GM23248 (cell line): ENCODE data around the gene SPOCD1. TPM values are rescaled to one million over a fixed set of nuclear protein-coding genes. Genes with fewer than 3 reads are reported as not detected.

Experiments
- DNase-seq: peaks from one replicate; pipeline ENCODE4 v3.0.0-alpha.2; 2015
- H2AFZ ChIP-seq: fragments of 200-600 bp; sonication (generic); 2 replicates; pipeline ENCODE4 v1.6.1; 2016; ENCODE audit warnings: antibody characterized with exemption
- H3F3A ChIP-seq: fragments of 200-600 bp; sonication (generic); 2 replicates; pipeline ENCODE4 v1.6.1; 2016; ENCODE audit warnings: mild to moderate bottlenecking, antibody characterized with exemption, mixed run types; ENCODE audit not compliant: insufficient read depth
- H3K27ac ChIP-seq: fragments of 200-600 bp; sonication (generic); 2 replicates; pipeline ENCODE4 v1.5.1; 2016; ENCODE audit warnings: mild to moderate bottlenecking
- H3K27me3 ChIP-seq: fragments of 200-600 bp; sonication (generic); replicated peaks from 2 replicates; pipeline ENCODE4 v1.6.1; 2016; ENCODE audit warnings: mild to moderate bottlenecking; ENCODE audit not compliant: insufficient read depth
- H3K36me3 ChIP-seq: fragments of 200-600 bp; sonication (generic); 2 replicates; pipeline ENCODE4 v1.6.1; 2016; ENCODE audit warnings: low read depth, mild to moderate bottlenecking
- H3K4me1 ChIP-seq: fragments of 200-600 bp; sonication (generic); 2 replicates; pipeline ENCODE4 v1.6.1; 2016; ENCODE audit warnings: mild to moderate bottlenecking; ENCODE audit not compliant: insufficient read depth
- H3K4me2 ChIP-seq: fragments of 200-600 bp; sonication (generic); one replicate; pipeline ENCODE4 v1.6.1; 2016; ENCODE audit warnings: mild to moderate bottlenecking; ENCODE audit not compliant: unreplicated experiment
- H3K4me3 ChIP-seq: fragments of 200-600 bp; sonication (generic); 2 replicates; pipeline ENCODE4 v1.5.1; 2016; ENCODE audit warnings: mild to moderate bottlenecking
- H3K79me2 ChIP-seq: fragments of 200-600 bp; sonication (generic); 2 replicates; pipeline ENCODE4 v1.6.1; 2016; ENCODE audit warnings: mild to moderate bottlenecking; ENCODE audit not compliant: insufficient read depth
- H3K9ac ChIP-seq: fragments of 200-600 bp; sonication (generic); 2 replicates; pipeline ENCODE4 v1.6.1; 2016; ENCODE audit warnings: mild to moderate bottlenecking
- H3K9me2 ChIP-seq: fragments of 200-600 bp; sonication (generic); 2 replicates; pipeline ENCODE4 v1.6.1; 2016; ENCODE audit warnings: mixed run types, mild to moderate bottlenecking, moderate library complexity; ENCODE audit not compliant: insufficient read depth
- H3K9me3 ChIP-seq: fragments of 200-600 bp; sonication (generic); one replicate; pipeline ENCODE4 v1.6.1; 2017; ENCODE audit warnings: low read depth
- H4K20me1 ChIP-seq: fragments of 200-600 bp; sonication (generic); 2 replicates; pipeline ENCODE4 v1.6.0; 2016; ENCODE audit not compliant: insufficient read depth
- EZH2 ChIP-seq: fragments of 200-600 bp; sonication (generic); IDR thresholded peaks from 2 replicates; pipeline ENCODE4 v1.6.1; 2018; ENCODE audit warnings: antibody characterized with exemption, mild to moderate bottlenecking; ENCODE audit not compliant: insufficient read depth, poor library complexity, severe bottlenecking
- EZH2phosphoT487 ChIP-seq: fragments of 200-600 bp; sonication (generic); IDR thresholded peaks from 2 replicates; pipeline ENCODE4 v1.6.1; 2018; ENCODE audit warnings: antibody characterized with exemption, moderate library complexity, mild to moderate bottlenecking, low read depth; ENCODE audit not compliant: insufficient read depth
- WGBS, 2 experiments: methylation state at CpG; one replicate each; pipeline ENCODE4 v1.1.6; 2015 to 2017; ENCODE audit warnings: low lambda C conversion rate in 2 of 2, low coverage in 1 of 2; ENCODE audit errors: missing lambda C conversion rate in 2 of 2; 5-methylcytosine and 5-hydroxymethylcytosine counted together
- in situ Hi-C: fragments of 300-500 bp; cut with MboI; formaldehyde crosslinking; loops from 2 replicates; pipeline ENCODE4 v1.15.0; 2020
- polyA plus RNA-seq: library from polyadenylated mRNA; unstranded; fragments of >200 nt; fragmentation: Nextera tagmentation; extraction: Ambion mirVana; gene quantifications from 2 replicates; pipeline ENCODE4 v1.2.1, GENCODE V29; 2016
- total RNA-seq: library from RNA; depleted of rRNA; stranded (reverse); fragments of >200 nt; shearing (Covaris generic); gene quantifications from 2 replicates; pipeline ENCODE4 v1.2.3, GENCODE V29; 2014; rRNA removed

The SPOCD1 gene
- total RNA-seq: 36.8 and 43.0 TPM in 2 replicates
- 27.8 and 27.9 TPM in 2 replicates for polyA plus RNA-seq

- no peaks in the 10 kb centered on the region for H3F3A ChIP-seq
- H3K36me3 ChIP-seq: no peaks in the 10 kb centered on the region
- 30 to 31% methylated on average over 22 to 23 of the region's 23 CpGs for WGBS, 2 experiments
- peak within 1 kb of the TSS; percentile 31 for H3K4me2 ChIP-seq
- H4K20me1 ChIP-seq: no peaks in the 10 kb centered on the region
- no peaks in the 10 kb centered on the region for H3K4me1 ChIP-seq
- H3K9ac ChIP-seq: peak within 1 kb of the TSS; percentile 34; the same call in 1 of the 2 replicates
- H3K27ac ChIP-seq: no peak within 1 kb of the TSS
- H3K9me2 ChIP-seq: no peaks in the 10 kb centered on the region
- in situ Hi-C loops: loop anchor here (10.0 kb wide), 1 partner anchor 149 kb away; no protein-coding TSS in a partner anchor
- H3K27me3 ChIP-seq: no peaks in the 10 kb centered on the region
- H2AFZ ChIP-seq: peak within 1 kb of the TSS; percentile 79
- peak within 1 kb of the TSS; percentile 34; the same call in 1 of the 2 replicates for H3K4me3 ChIP-seq
- no peaks in the 10 kb centered on the region for H3K79me2 ChIP-seq
- TF ChIP-seq EZH2phosphoT487 (no peak), EZH2 (no peak)
- DNase-seq: peak; percentile 93
- no peaks in the 10 kb centered on the region for H3K9me3 ChIP-seq
These were observed at the start of gene SPOCD1 for GRCh38 chr1:31815752-31816500. Gene SPOCD1 (minus strand): TSS chr1:31816022. CDS start chr1:31815333, 689 bp downstream.

GRCh38 chr1:31862071-31862470 is 46.2 kb upstream of the SPOCD1 start:
- no peak overlapping the region for H3K4me3 ChIP-seq
- no peak for DNase-seq
- H3K4me1 ChIP-seq: no peaks in the 10 kb centered on the region
- H3K9me2 ChIP-seq: no peaks in the 10 kb centered on the region
- TF ChIP-seq EZH2 (no peak), EZH2phosphoT487 (no peak)
- no peaks in the 10 kb centered on the region for H3F3A ChIP-seq
- no peak overlapping the region for H3K9ac ChIP-seq
- H3K9me3 ChIP-seq: no peaks in the 10 kb centered on the region
- no peak overlapping the region for H3K4me2 ChIP-seq
- no peaks in the 10 kb centered on the region for H4K20me1 ChIP-seq
- H3K27ac ChIP-seq: no peak overlapping the region
- H3K27me3 ChIP-seq: no peaks in the 10 kb centered on the region
- in situ Hi-C loops: no loop called here
- no peak overlapping the region for H2AFZ ChIP-seq
- WGBS, 2 experiments: 82 to 83% methylated on average over 4 of the region's 4 CpGs
- H3K79me2 ChIP-seq: no peaks in the 10 kb centered on the region
- no peaks in the 10 kb centered on the region for H3K36me3 ChIP-seq

GRCh38 chr1:31861346-31861745 is 45.5 kb upstream of the SPOCD1 start:
- Histone ChIP-seq H3F3A (no peaks in the 10 kb centered on the region), H3K4me1 (no peaks in the 10 kb centered on the region), H4K20me1 (no peaks in the 10 kb centered on the region), H3K27me3 (no peaks in the 10 kb centered on the region), H3K36me3 (no peaks in the 10 kb centered on the region), H3K9ac (no peak overlapping the region), H2AFZ (no peak overlapping the region), H3K9me3 (no peaks in the 10 kb centered on the region), H3K9me2 (no peaks in the 10 kb centered on the region), H3K4me3 (no peak overlapping the region), H3K27ac (no peak overlapping the region), H3K79me2 (no peaks in the 10 kb centered on the region), H3K4me2 (no peak overlapping the region)
- in situ Hi-C loops: no loop called here
- 64 to 70% methylated on average over 5 of the region's 5 CpGs for WGBS, 2 experiments
- DNase-seq: no peak
- TF ChIP-seq EZH2 (no peak), EZH2phosphoT487 (no peak)

- no peaks in the 10 kb centered on the region for H3K27me3 ChIP-seq
- no peaks in the 10 kb centered on the region for H3K79me2 ChIP-seq
- H3K36me3 ChIP-seq: no peaks in the 10 kb centered on the region
- H2AFZ ChIP-seq: peak overlapping the region; percentile 56; the same call in 1 of the 2 replicates
- no peaks in the 10 kb centered on the region for H3K9me3 ChIP-seq
- H3K4me3 ChIP-seq: no peak overlapping the region
- H3K4me2 ChIP-seq: no peak overlapping the region
- H4K20me1 ChIP-seq: no peaks in the 10 kb centered on the region
- no peak overlapping the region for H3K27ac ChIP-seq
- H3F3A ChIP-seq: no peaks in the 10 kb centered on the region
- no peak for TF ChIP-seq EZH2phosphoT487
- TF ChIP-seq EZH2: no peak
- H3K9me2 ChIP-seq: no peaks in the 10 kb centered on the region
- 34 to 35% methylated on average over 7 of the region's 7 CpGs for WGBS, 2 experiments
- no peak for DNase-seq
- H3K4me1 ChIP-seq: no peaks in the 10 kb centered on the region
- in situ Hi-C loops: no loop called here
- H3K9ac ChIP-seq: no peak overlapping the region
These were observed 44.8 kb upstream of the SPOCD1 start for GRCh38 chr1:31860581-31860980.
